Mucosa of descending colon (tissue), 3 donors: ENCODE results near the gene PORCN. TPM values are rescaled to one million over a fixed set of nuclear protein-coding genes. Genes with fewer than 3 reads are reported as not detected.

Experiments
- ATAC-seq: fragments of 200-7000 bp; cut with Tn5 transposase; one replicate; pipeline ENCODE4 v1.9.1; 2020; ENCODE audit warnings: mild to moderate bottlenecking, moderate library complexity
- DNase-seq, 3 donors: peaks; one replicate each; pipeline ENCODE4 v3.0.0-alpha.2; 2020
- H3K36me3 ChIP-seq: fragments of 200-600 bp; one replicate; pipeline ENCODE4 v1.8.0; 2021; ENCODE audit warnings: low read depth, mild to moderate bottlenecking
- H3K4me1 ChIP-seq: fragments of 200-600 bp; one replicate; pipeline ENCODE4 v1.8.0; 2021; ENCODE audit warnings: low read depth, mild to moderate bottlenecking
- H3K4me3 ChIP-seq: fragments of 200-600 bp; one replicate; pipeline ENCODE4 v1.8.0; 2021; ENCODE audit warnings: mild to moderate bottlenecking
- H3K9me3 ChIP-seq: fragments of 200-600 bp; one replicate; pipeline ENCODE4 v1.8.0; 2021; ENCODE audit warnings: mild to moderate bottlenecking
- intact Hi-C, 2 donors: fragments of 100-400 bp; cut with DNase I in 1 of 2; cut with micrococcal nuclease in 1 of 2; formaldehyde crosslinking; loops; one replicate each; pipeline versions ENCODE4 v1.11.0 to v1.11.1; 2022; cut with DNase I, micrococcal nuclease
- total RNA-seq, 3 donors: library from RNA; stranded (reverse); fragmentation: NEBNext Ultra II Directional in 2 of 3; extraction: Animal tissue kit (Norgen Biotek cat#: 25700) in 2 of 3; gene quantifications; one replicate each; pipeline versions ENCODE4 v1.2.1 to v1.2.4, GENCODE V29; 2021 to 2023
- TF ChIP-seq, protein P1 (sequence below): fragments of 200-600 bp; IDR thresholded peaks from one replicate; pipeline ENCODE4 v1.8.0; 2022; ENCODE audit warnings: antibody characterized with exemption, mild to moderate bottlenecking
- donor health status: DM: no; HTN: no; CAD: no; lungs with moderate emphysema.
- donor health status: DM: no; HTN: no; CAD: no.
- donor health status: DM: no; HTN: yes; CAD: no.

The PORCN gene
- total RNA-seq, 3 donors from 2014 or later = 3.9 to 9.2 (median 6.3) TPM

DNA sequence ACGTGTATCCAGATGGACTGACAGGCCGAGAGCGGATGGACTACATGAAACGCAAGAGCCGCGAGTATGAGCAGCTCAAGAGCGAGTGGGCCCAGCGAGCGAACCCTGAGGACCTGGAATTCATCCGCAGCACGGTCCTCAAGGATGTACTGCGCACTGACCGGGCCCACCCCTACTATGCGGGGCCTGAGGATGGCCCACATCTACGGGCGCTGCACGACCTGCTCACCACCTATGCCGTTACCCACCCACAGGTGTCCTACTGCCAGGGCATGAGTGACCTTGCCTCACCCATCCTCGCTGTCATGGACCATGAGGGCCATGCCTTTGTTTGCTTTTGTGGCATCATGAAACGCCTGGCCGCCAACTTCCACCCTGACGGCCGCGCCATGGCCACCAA lies 50.8 kb downstream of the PORCN start:
- no peak overlapping the region for H3K4me3 ChIP-seq
- ATAC-seq = no peak
- H3K4me1 ChIP-seq = no peaks in the 10 kb centered on the region
- H3K9me3 ChIP-seq = no peaks in the 10 kb centered on the region
- intact Hi-C loops = no loop called here
- TF ChIP-seq, protein P1, sequence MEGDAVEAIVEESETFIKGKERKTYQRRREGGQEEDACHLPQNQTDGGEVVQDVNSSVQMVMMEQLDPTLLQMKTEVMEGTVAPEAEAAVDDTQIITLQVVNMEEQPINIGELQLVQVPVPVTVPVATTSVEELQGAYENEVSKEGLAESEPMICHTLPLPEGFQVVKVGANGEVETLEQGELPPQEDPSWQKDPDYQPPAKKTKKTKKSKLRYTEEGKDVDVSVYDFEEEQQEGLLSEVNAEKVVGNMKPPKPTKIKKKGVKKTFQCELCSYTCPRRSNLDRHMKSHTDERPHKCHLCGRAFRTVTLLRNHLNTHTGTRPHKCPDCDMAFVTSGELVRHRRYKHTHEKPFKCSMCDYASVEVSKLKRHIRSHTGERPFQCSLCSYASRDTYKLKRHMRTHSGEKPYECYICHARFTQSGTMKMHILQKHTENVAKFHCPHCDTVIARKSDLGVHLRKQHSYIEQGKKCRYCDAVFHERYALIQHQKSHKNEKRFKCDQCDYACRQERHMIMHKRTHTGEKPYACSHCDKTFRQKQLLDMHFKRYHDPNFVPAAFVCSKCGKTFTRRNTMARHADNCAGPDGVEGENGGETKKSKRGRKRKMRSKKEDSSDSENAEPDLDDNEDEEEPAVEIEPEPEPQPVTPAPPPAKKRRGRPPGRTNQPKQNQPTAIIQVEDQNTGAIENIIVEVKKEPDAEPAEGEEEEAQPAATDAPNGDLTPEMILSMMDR = no peak
- no peak for DNase-seq
- no peaks in the 10 kb centered on the region for H3K36me3 ChIP-seq

DNA sequence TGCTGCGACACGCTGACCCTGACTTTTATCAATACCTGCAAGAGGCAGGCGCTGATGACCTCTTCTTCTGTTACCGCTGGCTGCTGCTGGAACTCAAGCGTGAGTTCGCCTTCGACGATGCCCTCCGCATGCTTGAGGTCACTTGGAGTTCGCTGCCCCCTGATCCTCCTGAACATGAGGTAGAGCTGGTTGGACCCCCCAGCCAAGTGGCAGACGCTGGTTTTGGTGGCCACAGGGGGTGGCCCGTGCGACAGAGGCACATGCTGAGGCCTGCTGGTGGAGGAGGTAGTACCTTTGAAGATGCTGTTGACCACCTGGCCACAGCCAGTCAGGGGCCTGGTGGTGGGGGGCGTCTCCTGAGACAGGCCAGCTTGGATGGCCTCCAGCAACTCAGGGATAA lies 51.3 kb downstream of the PORCN start:
- Histone ChIP-seq H3K4me3 (no peak overlapping the region), H3K4me1 (no peaks in the 10 kb centered on the region), H3K9me3 (no peaks in the 10 kb centered on the region), H3K36me3 (no peaks in the 10 kb centered on the region)
- no peak for DNase-seq
- TF ChIP-seq, protein P1 = no peak
- ATAC-seq = no peak
- intact Hi-C loops = no loop called here

DNA sequence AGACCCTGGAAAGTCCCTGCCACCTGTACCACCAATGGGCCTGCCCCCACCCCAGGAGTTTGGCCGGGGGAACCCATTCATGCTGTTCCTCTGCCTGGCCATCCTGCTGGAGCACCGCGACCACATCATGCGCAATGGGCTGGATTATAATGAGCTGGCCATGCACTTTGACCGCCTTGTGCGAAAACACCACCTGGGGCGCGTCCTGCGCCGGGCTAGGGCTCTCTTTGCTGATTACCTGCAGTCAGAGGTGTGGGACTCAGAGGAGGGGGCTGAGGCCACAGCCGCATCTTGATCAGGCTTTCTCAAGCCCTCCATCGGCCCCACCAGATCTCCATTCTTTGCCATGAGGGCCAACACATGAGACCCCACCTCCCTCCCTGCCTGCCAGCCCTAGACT lies 51.9 kb downstream of the PORCN start:
- Histone ChIP-seq H3K36me3 (no peaks in the 10 kb centered on the region), H3K9me3 (no peaks in the 10 kb centered on the region), H3K4me3 (no peak overlapping the region), H3K4me1 (no peaks in the 10 kb centered on the region)
- DNase-seq = no peak
- no peak for ATAC-seq
- intact Hi-C loops = no loop called here
- TF ChIP-seq, protein P1 = no peak

DNA sequence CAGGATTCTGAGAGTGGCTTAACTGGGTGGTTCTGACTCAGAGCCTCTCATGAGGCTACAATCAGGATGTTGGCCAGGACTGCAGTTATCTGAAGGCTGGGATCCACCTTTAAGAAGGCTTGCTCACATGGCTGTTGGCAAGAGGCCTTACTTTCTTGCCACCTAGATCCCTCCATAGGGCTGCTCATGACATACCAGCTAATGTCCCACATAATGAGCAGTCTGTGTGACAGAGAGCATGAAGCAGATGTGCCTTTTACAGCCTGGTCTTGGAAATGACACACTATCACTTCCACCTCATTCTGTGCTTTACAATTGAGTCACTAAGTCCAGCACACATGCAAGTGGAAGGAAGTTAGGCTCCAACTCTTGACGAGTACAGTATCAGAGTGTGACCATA lies 61.2 kb downstream of the PORCN start:
- no peak overlapping the region for H3K4me3 ChIP-seq
- intact Hi-C loops = no loop called here
- H3K9me3 ChIP-seq = no peaks in the 10 kb centered on the region
- no peaks in the 10 kb centered on the region for H3K36me3 ChIP-seq
- TF ChIP-seq, protein P1 = no peak
- H3K4me1 ChIP-seq = no peaks in the 10 kb centered on the region
- ATAC-seq (no peak), DNase-seq (no peak)

Other genes starting within 250 kb of the PORCN start
- not detected for gene SSX3, start 152.3 kb upstream of the PORCN start, total RNA-seq
- not detected for gene SSX4, start 125.5 kb upstream of the PORCN start, total RNA-seq
- gene SSX4B, start 97.0 kb upstream of the PORCN start, total RNA-seq = not detected
- 10 to 100 TPM in 1 of 3 donors, 1 to 10 TPM in 2; 7.3 to 25.9 (median 9.7) TPM for gene SLC38A5, start 38.7 kb upstream of the PORCN start, total RNA-seq
- 10 to 100 TPM; 22.1 to 22.8 (median 22.7) TPM for gene FTSJ1, start 32.8 kb upstream of the PORCN start, total RNA-seq
- gene EBP, start 12.8 kb downstream of the PORCN start, total RNA-seq = 100 to 1,000 TPM in 2 of 3 donors, 10 to 100 TPM in 1; 60.5 to 161 (median 158) TPM
- gene TBC1D25, start 30.7 kb downstream of the PORCN start, total RNA-seq = 10 to 100 TPM in 2 of 3 donors, 1 to 10 TPM in 1; 8.6 to 14.6 (median 11.6) TPM
- gene RBM3, start 65.5 kb downstream of the PORCN start, total RNA-seq = 100 to 1,000 TPM in 2 of 3 donors, 10 to 100 TPM in 1; 88.4 to 406 (median 123) TPM
- gene WDR13, start 88.5 kb downstream of the PORCN start, total RNA-seq = 100 to 1,000 TPM; 124 to 139 (median 128) TPM
- gene WAS, start 174.8 kb downstream of the PORCN start, total RNA-seq = 1 to 10 TPM; 4.4 to 8.6 (median 5.3) TPM
- gene SUV39H1, start 187.7 kb downstream of the PORCN start, total RNA-seq = 1 to 10 TPM; 3.4 to 6.2 (median 3.7) TPM